Stimulated activated CD4-positive, alpha-beta T cell treated with anti-CD3 and anti-CD28 coated beads, Interleukin-4, amount 100 ng/mL, for 24 hours (primary cell): Measurements from ENCODE around the gene IL12RB2.

Experiments used
- DNase-seq: peaks from one replicate; pipeline ENCODE4 v3.0.0-alpha.2; 2020

IL12RB2 gene

GRCh38 chr1:67314696-67315095, 7.0 kb downstream of the IL12RB2 start:
- no peak for DNase-seq

- DNase-seq, result no peak
Observed at GRCh38 chr1:67316180-67316902, 8.7 kb downstream of the IL12RB2 start.

- no peak for DNase-seq
Observed at GRCh38 chr1:67316918-67317317, 9.2 kb downstream of the IL12RB2 start.

- no peak for DNase-seq
Observed at GRCh38 chr1:67317803-67318202, 10.1 kb downstream of the IL12RB2 start.

- DNase-seq, result no peak
Observed at GRCh38 chr1:67322442-67322841, 14.8 kb downstream of the IL12RB2 start.

GRCh38 chr1:67323087-67323486, 15.4 kb downstream of the IL12RB2 start:
- DNase-seq, result no peak

GRCh38 chr1:67324068-67324467, 16.4 kb downstream of the IL12RB2 start:
- DNase-seq, result no peak

- DNase-seq, result no peak
Observed at GRCh38 chr1:67327864-67328466, 20.3 kb downstream of the IL12RB2 start.

- peak; percentile 49 for DNase-seq
Observed at GRCh38 chr1:67332653-67333529, 25.2 kb downstream of the IL12RB2 start.

- DNase-seq, result no peak
Observed at GRCh38 chr1:67333603-67334002, 25.9 kb downstream of the IL12RB2 start.

- no peak for DNase-seq
Observed at GRCh38 chr1:67335411-67335810, 27.7 kb downstream of the IL12RB2 start.

GRCh38 chr1:67336157-67336556, 28.5 kb downstream of the IL12RB2 start:
- DNase-seq, result no peak

- peak; percentile 23 for DNase-seq
Observed at GRCh38 chr1:67336783-67337182, 29.1 kb downstream of the IL12RB2 start.

- DNase-seq, result peak; percentile 49
Observed at GRCh38 chr1:67338642-67339041, 31.0 kb downstream of the IL12RB2 start.

GRCh38 chr1:67339623-67340343, 32.1 kb downstream of the IL12RB2 start:
- DNase-seq, result peak; percentile 70

GRCh38 chr1:67342076-67342890, 34.6 kb downstream of the IL12RB2 start:
- peak; percentile 57 for DNase-seq

GRCh38 chr1:67345556-67345955, 37.9 kb downstream of the IL12RB2 start:
- DNase-seq, result no peak

GRCh38 chr1:67346982-67347381, 39.3 kb downstream of the IL12RB2 start:
- DNase-seq, result no peak

GRCh38 chr1:67347688-67348472, 40.2 kb downstream of the IL12RB2 start:
- no peak for DNase-seq

- DNase-seq, result no peak
Observed at GRCh38 chr1:67348586-67349252, 41.0 kb downstream of the IL12RB2 start.

GRCh38 chr1:67350783-67351182, 43.1 kb downstream of the IL12RB2 start:
- peak; percentile 48 for DNase-seq
